ENCODE measurements around the gene UBR1.

DNA sequence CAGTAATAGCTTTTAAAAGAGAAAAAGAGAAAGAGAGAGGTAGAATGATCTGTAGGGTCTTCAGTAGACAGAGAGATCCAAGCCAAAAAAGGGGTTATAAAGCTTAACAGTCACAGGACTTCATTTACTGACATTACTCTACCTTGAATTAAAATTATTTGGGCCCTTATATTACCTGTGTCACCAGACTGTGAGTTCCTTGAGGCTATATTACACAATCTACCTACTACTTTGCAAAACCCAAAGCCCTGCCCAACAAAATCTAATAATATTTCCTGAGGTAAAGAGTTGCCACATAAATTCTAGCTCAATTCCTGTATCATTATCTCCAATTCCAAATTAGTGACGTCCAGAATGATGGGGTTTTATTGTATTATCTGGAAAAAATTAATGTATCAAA, 1.9 kb downstream of the UBR1 start:
- TF ChIP-seq, protein P1, sequence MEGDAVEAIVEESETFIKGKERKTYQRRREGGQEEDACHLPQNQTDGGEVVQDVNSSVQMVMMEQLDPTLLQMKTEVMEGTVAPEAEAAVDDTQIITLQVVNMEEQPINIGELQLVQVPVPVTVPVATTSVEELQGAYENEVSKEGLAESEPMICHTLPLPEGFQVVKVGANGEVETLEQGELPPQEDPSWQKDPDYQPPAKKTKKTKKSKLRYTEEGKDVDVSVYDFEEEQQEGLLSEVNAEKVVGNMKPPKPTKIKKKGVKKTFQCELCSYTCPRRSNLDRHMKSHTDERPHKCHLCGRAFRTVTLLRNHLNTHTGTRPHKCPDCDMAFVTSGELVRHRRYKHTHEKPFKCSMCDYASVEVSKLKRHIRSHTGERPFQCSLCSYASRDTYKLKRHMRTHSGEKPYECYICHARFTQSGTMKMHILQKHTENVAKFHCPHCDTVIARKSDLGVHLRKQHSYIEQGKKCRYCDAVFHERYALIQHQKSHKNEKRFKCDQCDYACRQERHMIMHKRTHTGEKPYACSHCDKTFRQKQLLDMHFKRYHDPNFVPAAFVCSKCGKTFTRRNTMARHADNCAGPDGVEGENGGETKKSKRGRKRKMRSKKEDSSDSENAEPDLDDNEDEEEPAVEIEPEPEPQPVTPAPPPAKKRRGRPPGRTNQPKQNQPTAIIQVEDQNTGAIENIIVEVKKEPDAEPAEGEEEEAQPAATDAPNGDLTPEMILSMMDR (optimal IDR thresholded peaks at IDR 0.05 in 1 of 3, IDR thresholded peaks at IDR 0.05 in 1 of 3, conservative IDR thresholded peaks at IDR 0.05 in 1 of 3; ENCODE audit: extremely low read depth in 1 of 3, insufficient read depth in 2 of 3, low read length in 3 of 3) = no peak
- TF ChIP-seq EZH2 (IDR thresholded peaks at IDR 0.05; ENCODE audit: low read length) = no peak

Data from keratinocyte (primary cell).